ENCODE results near the gene BUB1B. TPM values are rescaled to one million over a fixed set of nuclear protein-coding genes. Genes with fewer than 3 reads are reported as not detected.
"Not testable (repeated sequence)": the region's sequence is repeated elsewhere in the genome, so short reads cannot be mapped to it uniquely, and the experiment has no call there.

The BUB1B gene
- polyA plus RNA-seq, 1 donor (not counting 4 experiments of a cell fraction or from before 2014, with no cell fraction given): 19.7 TPM

GRCh38 chr15:40134885-40135284, 26.0 kb upstream of the BUB1B start:
- no peak for DNase-seq (ENCODE audit: low read depth, low spot score)
- Histone ChIP-seq H3K4me2 (ENCODE audit: control insufficient read depth, extremely low read depth, insufficient read depth, low read depth, low read length) (no peak overlapping the region), H4K20me1 (ENCODE audit: control insufficient read depth, extremely low read depth, insufficient read depth, low read length) (no peaks in the 10 kb centered on the region), H3K9me3 (ENCODE audit: control insufficient read depth, low read depth, low read length) (no peaks in the 10 kb centered on the region), H3K27me3 (ENCODE audit: control insufficient read depth, extremely low read depth, insufficient read depth, low read length) (no peaks in the 10 kb centered on the region), H3K27ac (ENCODE audit: control insufficient read depth, insufficient read depth, low read length) (no peak overlapping the region), H3K9ac (ENCODE audit: control insufficient read depth, extremely low read depth, insufficient read depth, low read length) (no peak overlapping the region), H3K36me3 (ENCODE audit: control insufficient read depth in 2 of 2, extremely low read depth in 1 of 2, insufficient read depth in 2 of 2, low read length in 2 of 2) (no peaks in the 10 kb centered on the region), H3K4me1 (ENCODE audit: control insufficient read depth, extremely low read depth, insufficient read depth, low read length) (no peaks in the 10 kb centered on the region), H2AFZ (ENCODE audit: control insufficient read depth, low read length) (no peak overlapping the region), H3K9me1 (ENCODE audit: control insufficient read depth, extremely low read depth, insufficient read depth, low read length) (no peaks in the 10 kb centered on the region), H3K4me3 (ENCODE audit: control insufficient read depth in 2 of 3, extremely low read depth in 1 of 3, insufficient read depth in 2 of 3, low read depth in 1 of 3, low read length in 3 of 3) (no peak overlapping the region), H3K79me2 (ENCODE audit: control insufficient read depth, insufficient read depth, low read length) (no peaks in the 10 kb centered on the region)
- TF ChIP-seq CTCF (optimal IDR thresholded peaks at IDR 0.05 in 1 of 3, IDR thresholded peaks at IDR 0.05 in 1 of 3, conservative IDR thresholded peaks at IDR 0.05 in 1 of 3; ENCODE audit: extremely low read depth in 1 of 3, insufficient read depth in 2 of 3, low read length in 3 of 3) (no peak), EZH2 (IDR thresholded peaks at IDR 0.05; ENCODE audit: low read length) (no peak)
- no peak for FAIRE-seq
- dilution Hi-C loops (cut with MboI; ENCODE audit: extremely low pct_ligation_motif_present, low sequenced_read_pairs): no loop called here

DNA sequence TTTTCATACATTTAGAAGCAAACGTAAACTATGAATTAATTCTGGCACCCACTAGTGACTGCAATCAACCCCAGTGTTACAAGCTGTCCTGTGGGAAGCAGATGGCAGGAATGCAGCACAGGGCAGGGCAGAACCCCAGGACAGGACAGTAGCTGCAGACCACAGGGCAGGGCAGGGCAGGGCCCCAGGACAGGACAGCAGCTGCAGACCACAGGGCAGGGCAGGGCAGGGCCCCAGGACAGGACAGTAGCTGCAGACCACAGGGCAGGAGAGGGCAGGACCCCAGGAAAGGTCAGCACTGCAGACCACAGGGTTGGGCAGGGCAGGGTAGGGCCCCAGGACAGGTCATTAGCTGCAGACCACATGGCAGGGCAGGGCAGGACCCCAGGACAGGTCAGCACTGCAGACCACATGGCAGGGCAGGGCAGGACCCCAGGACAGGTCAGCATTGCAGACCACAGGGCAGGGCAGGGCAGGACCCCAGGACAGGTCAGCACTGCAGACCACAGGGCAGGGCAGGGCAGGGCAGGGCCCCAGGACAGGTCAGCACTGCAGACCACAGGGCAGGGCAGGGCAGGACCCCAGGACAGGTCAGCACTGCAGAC, 24.9 kb upstream of the BUB1B start:
- H2AFZ ChIP-seq (ENCODE audit: control insufficient read depth, low read length); H3K9ac ChIP-seq (ENCODE audit: control insufficient read depth, extremely low read depth, insufficient read depth, low read length); dilution Hi-C loops (cut with MboI; ENCODE audit: extremely low pct_ligation_motif_present, low sequenced_read_pairs); DNase-seq (ENCODE audit: low read depth, low spot score); H3K4me1 ChIP-seq (ENCODE audit: control insufficient read depth, extremely low read depth, insufficient read depth, low read length); FAIRE-seq; H4K20me1 ChIP-seq (ENCODE audit: control insufficient read depth, extremely low read depth, insufficient read depth, low read length); H3K9me1 ChIP-seq (ENCODE audit: control insufficient read depth, extremely low read depth, insufficient read depth, low read length); H3K9me3 ChIP-seq (ENCODE audit: control insufficient read depth, low read depth, low read length); H3K79me2 ChIP-seq (ENCODE audit: control insufficient read depth, insufficient read depth, low read length); H3K27me3 ChIP-seq (ENCODE audit: control insufficient read depth, extremely low read depth, insufficient read depth, low read length); H3K4me2 ChIP-seq (ENCODE audit: control insufficient read depth, extremely low read depth, insufficient read depth, low read depth, low read length); H3K4me3 ChIP-seq (ENCODE audit: control insufficient read depth in 2 of 3, extremely low read depth in 1 of 3, insufficient read depth in 2 of 3, low read depth in 1 of 3, low read length in 3 of 3); H3K36me3 ChIP-seq (ENCODE audit: control insufficient read depth in 2 of 2, extremely low read depth in 1 of 2, insufficient read depth in 2 of 2, low read length in 2 of 2); H3K27ac ChIP-seq (ENCODE audit: control insufficient read depth, insufficient read depth, low read length): not testable (repeated sequence)

All from keratinocyte (primary cell).